HG02678 (cell line): ENCODE results near the gene INSIG2.
A peak's percentile ranks its signal among the peaks of the same experiment; 100 is the strongest.

Source experiments
- ATAC-seq: cut with Tn5 transposase; IDR thresholded peaks from one replicate; pipeline ENCODE4 v1.9.1; 2021; ENCODE audit warnings: mild to moderate bottlenecking, moderate library complexity; ENCODE audit not compliant: unreplicated experiment

INSIG2 gene

DNA sequence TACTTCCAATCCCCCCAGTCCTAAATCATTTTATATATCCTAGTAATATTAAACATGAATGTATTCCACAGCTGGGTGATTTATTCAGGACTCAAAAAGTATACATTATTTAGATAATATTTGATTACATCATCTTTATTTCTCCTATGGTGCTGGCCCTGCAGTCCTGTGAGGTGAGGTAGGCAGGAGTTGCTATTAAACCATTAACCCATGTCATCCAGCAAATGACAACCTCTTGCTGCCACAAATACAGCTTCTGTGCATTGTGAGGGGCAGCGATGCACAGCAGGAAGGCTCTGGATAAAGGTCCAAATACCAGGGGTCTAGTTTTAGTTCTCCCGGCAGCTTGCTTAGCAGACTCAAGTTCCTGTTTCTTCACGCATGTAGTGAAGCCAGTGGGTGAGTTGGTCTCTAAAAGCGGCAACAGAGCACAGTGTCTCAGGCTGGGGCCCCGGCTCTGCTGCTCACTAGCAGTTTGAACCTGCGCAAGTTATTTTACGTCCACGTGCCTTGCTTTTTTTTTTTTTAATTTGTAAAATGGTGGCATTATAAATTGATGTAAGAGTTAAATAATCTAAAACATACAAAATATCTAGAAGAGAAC is 36.1 kb downstream of the INSIG2 start:
- ATAC-seq: peak; percentile 40

DNA sequence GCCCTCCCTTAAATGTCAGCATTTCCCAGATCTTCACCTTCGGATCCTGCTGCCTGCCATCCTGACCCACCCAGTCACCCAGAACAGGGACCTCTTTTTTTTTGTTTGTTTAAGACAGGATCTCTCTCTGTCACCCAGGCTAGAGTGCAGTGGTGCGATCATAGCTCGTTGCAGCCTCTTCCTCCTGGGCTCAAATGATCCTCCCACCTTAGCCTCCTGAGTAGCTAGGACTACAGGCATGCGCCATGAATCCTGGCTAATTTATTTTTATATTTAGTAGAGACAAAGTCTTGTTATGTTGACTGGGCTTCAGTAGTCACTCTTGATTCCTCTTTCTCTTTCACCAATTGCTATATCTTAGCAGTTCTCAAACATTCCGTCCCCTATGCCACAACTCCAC is 39.0 kb downstream of the INSIG2 start:
- ATAC-seq: no peak

DNA sequence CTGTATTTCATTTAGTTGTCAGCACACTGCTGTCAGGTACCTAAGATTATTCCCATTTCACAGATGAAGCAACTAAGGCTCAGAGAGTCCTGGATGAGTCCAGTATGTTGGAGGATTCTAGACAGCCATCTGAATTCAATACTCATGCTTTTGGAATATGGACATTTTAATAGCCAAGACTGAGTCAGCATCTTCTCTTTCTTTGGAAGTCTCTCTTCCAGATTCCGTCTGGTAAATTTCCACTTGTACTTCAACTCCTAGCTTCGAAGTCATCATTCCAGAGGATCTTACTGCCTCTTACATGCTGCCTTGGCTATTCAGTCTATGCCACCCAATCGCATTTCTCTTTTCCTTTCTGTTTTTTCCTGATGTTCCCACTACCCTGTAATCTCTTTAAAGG is 40.6 kb downstream of the INSIG2 start:
- no peak for ATAC-seq

DNA sequence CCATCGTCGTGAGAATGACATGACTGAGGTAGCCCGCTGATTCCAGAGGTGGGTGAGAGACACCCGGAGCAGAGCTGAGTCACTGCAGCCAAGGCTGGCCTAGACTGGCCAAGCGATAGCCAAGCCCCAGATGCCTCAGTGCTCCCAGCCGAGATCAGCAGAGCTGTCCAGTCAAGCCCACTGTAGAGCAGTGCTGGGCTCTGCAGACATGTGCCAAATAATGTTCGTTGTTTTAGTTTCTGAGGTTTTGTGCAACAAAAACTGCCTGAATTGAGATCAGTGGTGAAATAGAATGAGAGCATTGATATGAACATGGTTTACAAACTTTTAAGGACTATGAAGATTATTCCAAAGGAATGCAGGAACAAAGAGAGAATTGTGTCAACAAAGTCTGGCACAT is 42.1 kb downstream of the INSIG2 start:
- ATAC-seq: no peak

DNA sequence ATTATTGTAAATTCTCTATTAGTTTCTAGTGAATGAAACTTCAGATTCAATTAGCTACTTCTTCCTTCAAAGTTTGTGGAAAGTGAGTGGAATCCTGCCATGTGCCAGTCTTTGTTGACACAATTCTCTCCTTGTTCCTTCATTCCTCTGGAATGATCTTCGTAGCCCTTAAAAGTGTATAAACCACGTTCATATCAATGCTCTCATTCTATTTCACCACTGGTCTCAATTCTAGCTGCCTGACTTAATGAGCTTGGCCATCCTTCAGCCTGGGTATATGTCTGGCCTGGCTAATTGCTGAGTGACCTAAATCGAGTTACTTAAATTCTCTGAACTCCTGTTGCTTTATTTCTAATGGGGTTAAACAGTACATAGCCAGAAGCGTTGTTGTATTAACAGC is 43.5 kb downstream of the INSIG2 start:
- ATAC-seq: no peak

DNA sequence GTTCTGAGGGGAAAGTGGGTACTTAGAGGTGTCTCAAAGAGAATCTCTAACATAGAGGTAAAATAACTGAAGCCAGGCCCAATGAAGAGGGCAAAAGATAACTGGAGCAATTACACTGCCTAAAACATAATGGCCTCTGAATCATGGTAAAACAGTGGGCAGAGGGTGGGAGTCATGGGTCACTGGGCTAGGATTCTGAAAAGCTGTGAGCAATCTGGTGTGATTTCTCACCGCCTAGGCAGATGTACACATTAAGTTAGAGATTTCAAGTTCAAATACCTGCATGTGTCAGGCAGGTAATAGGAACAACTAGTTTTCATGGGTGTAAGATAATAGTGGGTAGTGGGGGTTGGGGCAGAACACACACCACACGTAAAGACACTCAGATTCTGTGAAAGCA is 45.6 kb downstream of the INSIG2 start:
- no peak for ATAC-seq

DNA sequence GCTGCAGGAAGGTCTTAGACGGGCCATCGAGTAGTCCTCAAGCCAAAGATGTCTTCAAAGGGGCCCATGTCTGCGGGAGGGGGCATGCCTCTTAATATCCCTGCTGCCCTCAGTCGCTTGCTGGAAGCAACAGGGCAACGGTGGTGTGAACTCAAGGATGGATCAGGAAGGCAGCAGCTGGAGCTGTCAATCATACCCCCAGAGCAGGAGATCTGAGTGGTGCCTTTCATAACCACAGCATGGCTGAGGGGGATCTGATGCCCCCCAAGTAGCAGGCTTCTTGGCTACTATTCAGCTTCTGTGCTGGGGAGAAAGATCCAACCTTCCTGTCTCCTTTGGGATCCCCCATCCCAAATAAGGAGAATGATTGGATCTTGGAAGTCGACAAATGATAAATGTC is 46.4 kb downstream of the INSIG2 start:
- ATAC-seq: no peak

DNA sequence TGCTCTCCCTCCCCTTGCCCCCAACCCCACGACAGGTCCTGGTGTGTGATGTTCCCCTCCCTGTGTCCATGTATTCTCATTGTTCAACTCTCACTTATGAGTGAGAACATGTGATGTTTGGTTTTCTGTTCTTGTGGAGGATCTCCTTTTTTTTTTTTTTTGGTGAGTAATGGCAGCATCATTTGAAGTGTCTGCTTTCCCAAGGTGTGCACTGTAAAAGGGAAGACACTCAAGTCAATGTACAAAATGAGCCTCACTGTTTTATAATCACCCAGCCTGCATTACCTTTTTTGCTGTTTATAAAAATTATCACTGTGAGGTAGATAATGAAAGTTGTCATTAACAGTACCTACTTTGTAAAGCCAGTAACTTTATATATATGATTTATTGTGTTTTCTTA is 56.9 kb downstream of the INSIG2 start:
- no peak for ATAC-seq

DNA sequence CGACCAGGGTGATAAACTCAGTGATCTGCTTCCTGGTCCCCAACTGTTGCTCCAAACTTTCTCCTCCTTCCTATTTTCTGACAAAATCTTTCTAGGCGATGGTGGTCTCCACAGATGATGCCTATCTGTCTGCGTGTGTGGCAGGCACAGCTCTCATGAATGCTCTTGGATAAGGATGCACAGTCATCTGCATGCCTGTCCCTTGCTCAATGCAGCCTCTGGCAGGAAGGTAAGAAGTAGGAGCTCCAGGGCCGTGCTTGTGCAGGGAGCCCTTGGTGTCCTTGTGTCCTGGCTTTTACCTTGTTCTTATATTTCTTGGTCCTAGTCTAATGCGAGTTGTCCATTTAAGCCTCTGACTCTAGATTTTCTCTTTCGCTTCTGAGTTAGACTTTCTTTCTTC is 57.5 kb downstream of the INSIG2 start:
- no peak for ATAC-seq

DNA sequence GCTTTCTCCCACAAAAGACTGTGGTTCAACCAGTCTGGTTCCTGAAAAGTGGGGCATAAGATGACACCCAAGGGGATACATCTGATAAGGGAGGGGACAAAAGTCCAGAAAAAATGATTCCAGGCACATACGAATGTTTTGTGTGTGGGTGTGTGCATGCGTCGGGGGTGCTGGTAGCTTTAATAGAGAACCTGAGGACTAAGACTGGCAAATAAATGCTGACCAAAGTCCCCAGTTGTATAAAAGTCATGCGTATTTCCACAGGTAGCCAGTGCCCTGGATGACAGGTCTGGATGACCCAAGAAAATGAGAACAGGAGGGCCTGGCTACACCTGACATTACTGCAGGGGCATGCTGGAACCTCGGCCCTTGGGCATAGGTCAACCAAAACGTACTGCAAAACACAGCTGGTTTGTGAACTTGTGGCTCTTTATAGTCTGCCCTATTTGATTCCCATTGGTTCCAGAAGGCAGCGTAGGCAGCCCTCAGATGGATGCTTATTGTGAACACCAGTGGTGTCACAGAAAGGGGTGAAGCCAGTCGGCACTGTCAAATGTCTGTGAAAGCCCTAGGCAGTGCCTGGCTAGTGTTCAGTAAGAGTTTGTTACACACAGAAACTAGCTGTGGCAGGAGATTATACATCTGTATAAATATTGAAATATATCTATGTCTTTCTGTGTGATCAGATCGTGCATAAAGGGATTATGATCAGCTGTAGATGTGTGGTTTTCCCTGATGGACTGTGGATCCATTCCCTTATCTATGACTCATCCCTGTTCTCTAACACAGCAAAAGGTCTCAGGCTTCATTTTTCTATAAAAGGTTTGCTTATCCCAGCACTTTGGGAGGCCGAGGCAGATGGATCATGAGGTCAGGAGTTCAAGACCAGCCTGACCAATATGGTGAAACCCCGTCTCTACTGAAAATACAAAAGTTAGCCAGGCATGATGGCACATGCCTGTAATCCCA is 58.3 kb downstream of the INSIG2 start:
- no peak for ATAC-seq

DNA sequence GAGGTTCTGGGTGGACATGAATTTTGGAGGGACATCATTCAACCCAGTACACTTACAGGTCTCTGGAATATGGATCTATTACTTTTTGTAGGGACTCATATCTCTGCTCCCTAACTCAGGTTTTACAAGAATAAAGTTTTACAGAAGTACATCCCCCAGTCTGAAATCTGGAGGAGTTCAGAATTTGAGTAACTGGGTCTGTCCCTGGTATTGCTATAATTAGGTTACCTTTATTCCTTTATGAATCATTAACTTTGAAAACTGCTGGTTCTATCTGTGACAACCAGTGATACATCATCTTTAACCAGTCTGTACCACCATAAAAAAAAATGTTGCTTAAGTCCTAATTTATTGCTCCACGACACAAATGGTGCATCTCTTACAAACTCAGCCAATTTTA is 59.9 kb downstream of the INSIG2 start:
- peak; percentile 73 for ATAC-seq

DNA sequence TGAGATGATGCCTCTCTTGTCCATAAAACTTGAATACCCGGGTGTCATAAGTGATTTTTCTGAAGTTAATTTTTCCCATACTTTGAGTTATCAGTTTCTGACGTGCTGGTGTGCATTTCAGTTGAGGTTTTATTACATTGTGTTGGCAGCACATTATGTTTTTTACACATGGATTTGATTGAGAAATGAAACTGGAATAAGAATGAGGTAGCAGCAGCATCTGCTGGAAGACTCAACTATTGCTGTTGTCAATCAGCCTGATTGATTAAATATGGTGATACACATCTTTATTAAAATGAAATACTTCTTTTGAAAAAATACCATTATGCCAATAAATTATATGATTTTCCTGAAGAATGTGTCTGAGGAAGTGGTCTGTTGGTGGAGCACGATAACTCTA is 60.5 kb downstream of the INSIG2 start:
- ATAC-seq: no peak

DNA sequence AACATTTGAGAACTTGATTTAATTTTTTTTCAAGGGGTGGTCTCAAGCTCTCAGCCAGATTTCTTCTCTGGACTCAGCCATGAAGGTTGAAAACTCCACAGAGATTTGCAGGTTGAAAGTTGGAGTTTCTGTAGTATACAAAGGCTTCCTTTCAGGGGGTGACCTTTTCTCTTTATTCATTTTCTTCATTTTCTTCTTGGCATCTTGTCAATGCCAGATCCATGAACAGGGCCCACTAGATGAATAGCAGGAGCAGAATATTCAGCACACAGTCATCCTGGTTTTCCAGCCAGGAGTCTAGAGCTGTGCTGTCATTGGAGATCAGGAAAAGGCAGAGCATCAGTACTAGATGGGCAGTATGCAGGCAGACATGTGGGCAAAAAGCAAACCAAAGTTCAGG is 62.0 kb downstream of the INSIG2 start:
- no peak for ATAC-seq

DNA sequence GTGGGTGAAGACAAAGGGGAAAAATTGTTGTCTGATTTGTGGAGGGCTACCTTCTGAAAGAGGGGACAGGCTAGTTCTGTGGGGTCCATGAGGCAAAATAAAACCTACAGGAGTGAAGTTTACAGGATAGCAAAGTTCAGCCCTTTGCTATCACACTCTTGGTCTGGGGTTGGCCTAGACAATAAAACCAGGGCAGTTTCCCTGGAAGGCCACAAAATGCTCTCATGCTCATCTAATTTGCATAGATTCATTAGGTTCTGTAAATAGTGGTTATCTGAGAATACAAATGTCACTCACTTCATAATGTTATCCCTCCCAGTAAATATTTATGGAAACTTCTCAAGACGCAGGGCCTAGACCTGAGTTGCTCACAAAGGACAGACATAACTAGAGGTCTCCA is 63.6 kb downstream of the INSIG2 start:
- no peak for ATAC-seq

DNA sequence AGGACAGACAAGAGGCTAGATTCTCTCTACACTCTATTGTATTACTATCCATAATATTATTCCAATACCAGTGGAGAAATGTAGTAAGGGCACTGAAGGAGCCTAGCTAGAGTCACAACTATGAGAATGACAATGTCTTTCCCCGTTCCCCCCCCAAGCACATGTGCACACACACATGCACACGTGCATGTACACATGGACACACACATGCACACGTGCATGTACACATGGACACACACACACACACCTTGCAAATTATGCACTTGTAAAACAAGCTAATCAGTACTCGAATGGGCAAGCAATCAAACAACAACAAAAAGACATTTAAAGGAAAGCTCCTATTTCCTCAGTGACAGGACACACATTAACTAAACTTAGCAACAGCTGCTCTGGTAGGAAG is 65.2 kb downstream of the INSIG2 start:
- no peak for ATAC-seq

DNA sequence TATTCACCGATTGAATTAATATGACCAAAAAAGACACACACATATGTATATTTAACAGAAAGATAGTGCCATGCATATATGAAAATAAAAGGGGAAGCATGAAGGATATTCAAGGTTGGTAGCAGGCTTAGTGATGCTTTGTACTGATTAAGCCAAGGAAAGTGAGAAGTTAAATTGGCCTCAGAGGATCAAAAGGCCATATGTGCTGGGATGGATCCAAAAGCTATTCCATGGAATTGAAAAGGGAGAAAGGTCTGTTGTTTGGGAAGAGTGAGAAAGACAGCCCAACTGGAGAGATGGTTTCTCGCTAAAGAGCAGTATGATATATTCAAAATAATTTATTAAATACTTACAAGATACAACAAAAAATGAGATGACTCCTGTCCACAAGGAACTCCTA is 65.9 kb downstream of the INSIG2 start:
- no peak for ATAC-seq
